MM.1S (cell line): ENCODE data around the gene SLC24A4.

Source experiments
- DNase-seq: peaks from one replicate; pipeline ENCODE4 v3.0.0-alpha.2; 2015
- H2AFZ ChIP-seq: fragments of 300-600 bp; sonication (generic); 2 replicates; pipeline ENCODE4 v1.6.0; 2016; ENCODE audit warnings: antibody characterized with exemption, low read length
- H3F3A ChIP-seq: fragments of 300-600 bp; sonication (generic); 2 replicates; pipeline ENCODE4 v1.6.1; 2016; ENCODE audit warnings: mild to moderate bottlenecking, antibody characterized with exemption, low read length, moderate library complexity, mixed read lengths; ENCODE audit not compliant: insufficient read depth
- H3K27ac ChIP-seq: fragments of 300-600 bp; sonication (generic); 2 replicates; pipeline ENCODE4 v1.5.1; 2016; ENCODE audit warnings: mild to moderate bottlenecking, low read length
- H3K27me3 ChIP-seq: fragments of 300-600 bp; sonication (generic); replicated peaks from 2 replicates; pipeline ENCODE4 v1.6.0; 2016; ENCODE audit warnings: low read length; ENCODE audit not compliant: insufficient read depth
- H3K36me3 ChIP-seq: fragments of 300-600 bp; sonication (generic); replicated peaks from 2 replicates; pipeline ENCODE4 v1.6.1; 2016; ENCODE audit warnings: mild to moderate bottlenecking, low read length, mixed read lengths; ENCODE audit not compliant: insufficient read depth
- H3K4me1 ChIP-seq: fragments of 300-600 bp; sonication (generic); 2 replicates; pipeline ENCODE4 v1.6.1; 2016; ENCODE audit warnings: low read length, mixed read lengths
- H3K4me2 ChIP-seq: fragments of 300-600 bp; sonication (generic); 2 replicates; pipeline ENCODE4 v1.6.0; 2016; ENCODE audit warnings: low read depth, low read length
- H3K4me3 ChIP-seq: fragments of 300-600 bp; sonication (generic); 2 replicates; pipeline ENCODE4 v1.5.1; 2016; ENCODE audit warnings: low read length, mixed read lengths
- H3K79me2 ChIP-seq: fragments of 300-600 bp; sonication (generic); 2 replicates; pipeline ENCODE4 v1.6.1; 2016; ENCODE audit warnings: mixed run types, low read length, mixed read lengths
- H3K9ac ChIP-seq: fragments of 300-600 bp; sonication (generic); 2 replicates; pipeline ENCODE4 v1.6.1; 2016; ENCODE audit warnings: low read length, mixed read lengths
- H3K9me2 ChIP-seq: fragments of 300-600 bp; sonication (generic); replicated peaks from 2 replicates; pipeline ENCODE4 v1.6.1; 2016; ENCODE audit warnings: mild to moderate bottlenecking, low read length, mixed read lengths; ENCODE audit not compliant: insufficient read depth
- H3K9me3 ChIP-seq: fragments of 300-600 bp; sonication (generic); replicated peaks from 2 replicates; pipeline ENCODE4 v1.6.1; 2016; ENCODE audit warnings: mild to moderate bottlenecking, low read length, mixed read lengths; ENCODE audit not compliant: insufficient read depth
- H4K20me1 ChIP-seq: fragments of 300-600 bp; sonication (generic); 2 replicates; pipeline ENCODE4 v1.6.1; 2016; ENCODE audit warnings: mild to moderate bottlenecking, low read length, moderate library complexity, mixed read lengths; ENCODE audit not compliant: insufficient read depth
- CTCF ChIP-seq: fragments of 300-600 bp; sonication (generic); IDR thresholded peaks from 2 replicates; pipeline ENCODE4 v1.5.1; 2016; ENCODE audit warnings: antibody characterized with exemption, low read length, mixed read lengths
- EZH2 ChIP-seq: fragments of 300-600 bp; sonication (generic); optimal IDR thresholded peaks from 2 replicates; pipeline ENCODE3; 2017; ENCODE audit warnings: low read depth, mild to moderate bottlenecking, antibody characterized with exemption, low read length, mixed read lengths
- EZH2phosphoT487 ChIP-seq: fragments of 300-600 bp; sonication (generic); IDR thresholded peaks from 2 replicates; pipeline ENCODE4 v1.6.1; 2018; ENCODE audit warnings: antibody characterized with exemption, low read length

SLC24A4 gene

GRCh38 chr14:92282669-92283068 lies 40.3 kb upstream of the SLC24A4 start:
- TF ChIP-seq CTCF = no peak
- TF ChIP-seq EZH2 = no peak
- Histone ChIP-seq H3K4me1 (no peaks in the 10 kb centered on the region), H3K36me3 (no peaks in the 10 kb centered on the region)

GRCh38 chr14:92285311-92285710 lies 37.7 kb upstream of the SLC24A4 start:
- no peak for DNase-seq
- Histone ChIP-seq H3K27me3 (no peaks in the 10 kb centered on the region), H3K9me3 (no peaks in the 10 kb centered on the region), H3K4me1 (no peaks in the 10 kb centered on the region), H4K20me1 (no peaks in the 10 kb centered on the region), H3K9ac (no peak overlapping the region), H3K27ac (no peak overlapping the region), H3F3A (no peaks in the 10 kb centered on the region), H2AFZ (no peak overlapping the region), H3K36me3 (no peaks in the 10 kb centered on the region), H3K4me2 (no peak overlapping the region), H3K9me2 (no peaks in the 10 kb centered on the region), H3K79me2 (no peaks in the 10 kb centered on the region), H3K4me3 (no peak overlapping the region)
- TF ChIP-seq CTCF (no peak), EZH2phosphoT487 (no peak), EZH2 (no peak)

More at GRCh38 chr14:92282669-92283068, 40.3 kb upstream of the SLC24A4 start:
- no peak overlapping the region for H3K27ac ChIP-seq
- no peaks in the 10 kb centered on the region for H3K79me2 ChIP-seq
- H2AFZ ChIP-seq = no peak overlapping the region
- no peak overlapping the region for H3K4me2 ChIP-seq
- no peaks in the 10 kb centered on the region for H3K9me2 ChIP-seq
- no peak for DNase-seq
- H3K9me3 ChIP-seq = no peaks in the 10 kb centered on the region
- no peaks in the 10 kb centered on the region for H4K20me1 ChIP-seq
- H3K4me3 ChIP-seq = no peak overlapping the region
- H3F3A ChIP-seq = no peaks in the 10 kb centered on the region
- H3K9ac ChIP-seq = no peak overlapping the region
- no peaks in the 10 kb centered on the region for H3K27me3 ChIP-seq

- Histone ChIP-seq H3K4me2 (no peak overlapping the region), H3F3A (no peaks in the 10 kb centered on the region)
Measured at GRCh38 chr14:92287987-92288386, 35.0 kb upstream of the SLC24A4 start.

More at GRCh38 chr14:92287987-92288386, 35.0 kb upstream of the SLC24A4 start:
- Histone ChIP-seq H3K9ac (no peak overlapping the region), H4K20me1 (no peaks in the 10 kb centered on the region), H3K36me3 (no peaks in the 10 kb centered on the region), H2AFZ (no peak overlapping the region), H3K27me3 (no peaks in the 10 kb centered on the region), H3K27ac (no peak overlapping the region), H3K9me2 (no peaks in the 10 kb centered on the region), H3K4me1 (no peaks in the 10 kb centered on the region), H3K79me2 (no peaks in the 10 kb centered on the region), H3K9me3 (no peaks in the 10 kb centered on the region), H3K4me3 (no peak overlapping the region)
- no peak for DNase-seq
- TF ChIP-seq EZH2 = no peak
- no peak for TF ChIP-seq EZH2phosphoT487
- TF ChIP-seq CTCF = no peak
